GM21723 (cell line): ENCODE data around the gene AP5Z1.
"Not testable (repeated sequence)": the region's sequence is repeated elsewhere in the genome, so short reads cannot be mapped to it uniquely, and the experiment has no call there.

ENCODE experiments used
- ATAC-seq: cut with Tn5 transposase; IDR thresholded peaks from one replicate; pipeline ENCODE4 v1.9.1; 2021; ENCODE audit warnings: mild to moderate bottlenecking, moderate library complexity; ENCODE audit not compliant: unreplicated experiment

The AP5Z1 gene

DNA sequence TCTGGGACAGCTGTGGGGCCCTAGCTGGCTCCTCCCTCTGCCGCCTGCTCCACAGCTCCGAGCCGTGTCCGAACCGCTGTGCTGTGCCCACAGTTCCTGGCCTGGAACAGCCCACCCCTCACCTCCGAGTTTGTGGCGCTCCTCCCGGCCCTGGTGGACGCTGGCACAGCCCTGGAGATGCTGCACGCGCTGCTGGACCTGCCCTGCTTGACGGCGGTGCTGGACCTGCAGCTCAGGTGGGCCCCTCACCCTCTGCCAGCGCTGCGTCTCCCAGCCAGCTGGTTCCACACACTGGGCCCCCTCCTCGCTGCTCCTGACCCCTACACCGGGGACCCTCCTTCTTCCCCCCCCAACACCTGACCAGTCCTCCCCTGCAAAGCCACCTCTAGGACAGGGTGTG is 12.1 kb downstream of the AP5Z1 start:
- no peak for ATAC-seq

DNA sequence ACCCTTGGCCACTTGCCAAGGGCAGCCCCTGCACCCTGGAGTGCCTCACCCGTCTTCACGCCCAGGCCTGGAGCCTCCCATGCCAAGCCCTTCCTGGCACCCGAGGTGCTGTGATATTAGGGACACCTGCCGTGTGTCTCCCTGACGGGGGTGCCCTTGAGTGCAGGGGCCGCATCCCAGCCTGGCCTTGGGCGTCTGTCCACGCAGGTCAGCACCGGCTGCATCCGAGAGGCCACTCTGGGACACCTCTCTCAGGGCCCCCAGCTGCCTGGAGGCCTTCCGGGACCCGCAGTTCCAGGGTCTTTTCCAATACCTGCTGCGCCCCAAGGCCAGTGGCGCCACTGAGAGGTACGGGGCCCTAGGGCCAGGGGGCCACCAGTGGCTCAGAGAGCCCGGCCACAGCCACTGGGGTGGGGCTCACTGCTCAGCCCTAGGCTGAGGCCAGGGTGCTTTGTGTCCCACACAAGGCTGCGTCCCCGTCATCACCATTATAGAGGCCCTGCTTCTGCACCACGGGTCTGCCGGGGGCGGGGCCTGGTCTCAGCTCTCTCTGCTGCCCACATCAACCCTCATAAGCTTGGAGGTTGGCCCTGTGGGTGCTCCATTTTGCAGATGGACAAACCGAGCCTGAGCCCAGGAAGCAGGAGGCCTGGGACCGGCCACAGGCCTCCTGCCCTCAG is 12.7 kb downstream of the AP5Z1 start:
- no peak for ATAC-seq

DNA sequence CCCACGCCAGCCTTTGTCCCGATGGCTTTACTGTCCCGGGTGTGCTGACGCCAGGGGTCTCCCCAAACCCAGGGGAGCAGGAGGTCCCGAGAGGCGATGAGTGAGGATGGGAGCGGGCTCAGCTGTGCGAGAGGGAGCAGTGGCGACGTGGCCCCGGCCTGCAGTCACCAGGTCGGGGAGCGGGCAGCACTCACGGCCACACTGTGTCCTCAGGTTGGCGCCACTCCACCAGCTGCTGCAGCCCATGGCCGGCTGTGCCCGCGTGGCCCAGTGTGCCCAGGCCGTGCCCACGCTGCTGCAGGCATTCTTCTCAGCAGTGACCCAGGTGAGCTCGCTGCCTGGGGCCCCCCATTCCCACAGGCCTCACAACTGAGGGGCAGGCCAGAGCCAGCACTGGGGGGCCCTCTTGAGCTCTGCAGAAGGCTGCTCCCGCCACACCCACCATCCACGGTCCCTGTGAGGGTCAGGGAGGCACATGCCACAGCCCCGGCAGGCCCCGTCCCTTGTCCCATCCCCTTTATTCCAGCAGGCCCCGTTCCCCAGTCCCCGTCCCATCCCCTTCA is 13.3 kb downstream of the AP5Z1 start:
- ATAC-seq: no peak

DNA sequence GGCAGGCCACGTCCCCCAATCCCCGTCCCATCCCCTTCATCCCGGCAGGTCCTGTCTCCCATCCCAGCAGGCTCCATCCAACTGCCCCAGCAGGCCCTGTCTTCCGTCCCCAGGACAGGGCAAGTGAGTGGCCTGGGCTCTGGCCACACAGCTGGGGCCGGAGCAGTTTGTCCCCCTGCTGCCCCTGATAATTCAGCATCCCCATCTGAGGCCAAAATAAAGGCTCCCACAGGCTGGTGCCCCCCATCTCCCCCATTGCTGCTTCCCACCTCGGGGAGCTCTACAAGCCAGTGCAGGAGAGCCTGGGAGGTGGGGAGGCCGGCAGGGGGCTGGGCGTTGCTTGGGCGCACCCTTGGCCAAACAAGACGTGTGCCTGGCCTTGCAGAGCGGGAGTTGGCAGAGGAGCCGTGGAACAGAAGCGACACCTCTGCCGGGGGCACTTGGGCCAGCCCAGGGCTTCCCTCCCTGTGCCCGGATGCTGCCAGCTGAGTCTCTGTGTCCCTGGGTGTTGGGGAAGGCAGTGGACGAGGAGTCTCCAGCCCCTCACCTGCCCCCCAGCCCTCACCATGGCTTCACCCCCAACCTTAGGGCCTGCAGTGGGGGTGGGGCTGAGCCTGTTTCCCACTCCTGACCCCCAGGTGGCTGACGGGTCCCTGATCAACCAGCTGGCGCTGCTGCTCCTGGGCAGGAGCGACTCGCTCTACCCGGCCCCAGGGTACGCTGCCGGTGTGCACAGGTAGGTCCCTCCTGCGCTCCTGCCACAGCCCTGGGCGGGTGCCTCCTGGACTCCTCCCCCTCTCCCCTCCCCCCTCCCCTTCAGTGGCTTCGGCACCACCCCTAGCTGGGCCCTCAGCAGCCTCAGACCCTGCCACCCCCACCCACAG is 14.0 kb downstream of the AP5Z1 start:
- ATAC-seq: no peak

DNA sequence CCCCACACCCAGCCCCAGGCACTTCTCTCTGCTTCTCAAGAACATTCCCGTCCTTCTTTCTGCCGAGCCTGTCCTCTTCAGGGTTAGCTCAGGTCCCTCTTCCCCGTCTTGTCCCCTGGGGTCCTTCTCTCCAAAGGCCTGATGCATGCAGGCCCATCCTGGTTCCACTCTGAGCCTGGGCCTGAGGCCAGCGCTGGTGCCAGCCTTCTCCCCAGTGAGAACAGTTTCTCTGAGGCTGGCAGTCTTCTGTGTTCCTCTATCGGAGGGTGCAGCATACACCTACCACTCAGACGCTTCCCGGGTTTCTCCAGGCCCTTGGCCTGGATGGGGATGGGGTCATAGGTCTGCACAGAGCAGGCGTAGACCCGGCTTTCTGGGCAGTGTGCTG is 14.6 kb downstream of the AP5Z1 start:
- no peak for ATAC-seq

DNA sequence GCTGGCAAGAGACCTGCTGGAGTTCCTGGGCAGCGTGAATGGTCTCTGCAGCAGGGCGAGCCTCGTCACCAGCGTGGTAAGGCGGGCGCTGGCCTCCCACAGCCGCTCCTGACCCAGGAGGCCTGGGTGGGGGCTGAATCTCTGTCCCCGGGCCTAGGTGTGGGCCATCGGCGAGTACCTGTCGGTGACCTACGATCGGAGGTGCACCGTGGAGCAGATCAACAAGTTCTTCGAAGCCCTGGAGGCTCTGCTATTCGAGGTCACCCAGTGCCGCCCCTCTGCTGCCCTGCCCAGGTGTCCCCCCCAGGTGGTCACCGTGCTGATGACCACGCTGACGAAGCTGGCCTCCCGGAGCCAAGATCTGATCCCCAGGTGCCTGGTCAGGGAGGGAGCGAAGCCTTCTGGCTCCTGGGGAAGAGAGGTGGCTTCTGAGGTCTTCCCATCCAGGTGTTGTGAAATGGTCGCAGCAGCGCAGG is 15.1 kb downstream of the AP5Z1 start:
- ATAC-seq: no peak

DNA sequence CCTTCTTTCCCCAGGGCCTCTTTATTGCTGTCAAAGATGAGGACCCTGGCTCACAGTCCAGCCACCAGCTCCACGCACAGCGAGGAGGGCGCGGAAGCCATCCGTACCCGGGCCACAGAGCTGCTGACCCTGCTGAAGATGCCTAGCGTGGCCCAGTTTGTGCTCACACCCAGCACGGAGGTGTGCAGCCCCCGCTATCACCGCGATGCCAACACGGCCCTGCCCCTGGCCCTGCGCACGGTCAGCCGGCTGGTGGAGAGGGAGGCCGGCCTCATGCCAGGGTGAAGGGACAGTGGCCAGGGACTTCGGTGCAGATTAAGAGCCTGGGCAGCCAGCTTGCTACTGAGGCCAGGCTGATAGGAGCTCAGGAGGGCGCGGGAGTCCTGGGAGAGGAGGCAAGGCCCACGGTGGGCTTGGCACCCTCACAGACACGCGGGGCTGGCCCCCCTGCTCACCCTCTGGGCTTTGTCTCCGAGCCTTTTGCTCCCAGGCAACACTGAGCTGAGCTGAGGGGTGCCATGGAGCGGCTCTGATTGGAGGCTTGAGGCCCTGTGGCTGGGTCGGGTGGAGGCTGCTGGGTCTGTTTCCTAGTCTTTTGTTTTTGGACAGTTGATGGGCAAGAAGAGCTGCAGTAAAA is 15.8 kb downstream of the AP5Z1 start:
- ATAC-seq: no peak

DNA sequence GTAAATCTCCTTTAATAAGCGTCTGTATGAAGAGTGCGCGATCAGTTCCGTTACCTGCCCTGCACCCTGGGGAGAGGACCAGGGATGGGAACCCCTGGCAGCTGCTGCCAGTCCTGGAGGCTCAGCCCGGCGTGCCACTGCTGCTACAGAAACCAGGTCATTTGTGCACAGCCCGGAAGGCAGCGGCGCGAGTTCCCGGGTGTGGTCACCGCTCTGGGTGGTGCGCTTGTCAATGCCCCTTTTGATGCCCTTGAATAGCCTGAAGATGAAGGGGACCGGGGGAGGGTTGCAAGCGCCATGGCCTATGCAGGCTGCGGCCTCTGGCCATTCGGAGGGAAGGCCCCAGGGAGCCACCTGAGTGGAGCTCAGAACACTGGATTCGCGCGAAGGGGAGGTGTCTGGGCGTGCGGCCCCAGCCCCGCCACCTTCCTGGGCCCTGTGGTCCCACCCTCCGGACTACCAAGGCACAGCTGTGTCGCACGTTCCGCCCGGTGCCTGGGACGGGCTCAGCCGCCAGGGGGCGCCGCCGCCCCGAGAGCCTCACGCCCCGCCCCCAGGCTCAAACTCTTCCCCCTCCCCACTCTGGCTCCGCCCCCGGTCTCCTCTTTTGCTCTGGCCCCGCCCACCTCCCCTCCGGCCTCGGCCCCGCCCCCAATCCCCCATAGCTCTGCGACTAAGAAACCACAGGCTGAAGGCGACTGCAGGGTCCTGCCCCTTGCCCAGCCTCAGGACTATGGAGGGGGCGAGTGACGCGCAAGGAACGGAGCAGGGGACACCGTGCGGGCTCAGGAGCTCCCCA is 16.5 kb downstream of the AP5Z1 start:
- peak; percentile 45 for ATAC-seq

DNA sequence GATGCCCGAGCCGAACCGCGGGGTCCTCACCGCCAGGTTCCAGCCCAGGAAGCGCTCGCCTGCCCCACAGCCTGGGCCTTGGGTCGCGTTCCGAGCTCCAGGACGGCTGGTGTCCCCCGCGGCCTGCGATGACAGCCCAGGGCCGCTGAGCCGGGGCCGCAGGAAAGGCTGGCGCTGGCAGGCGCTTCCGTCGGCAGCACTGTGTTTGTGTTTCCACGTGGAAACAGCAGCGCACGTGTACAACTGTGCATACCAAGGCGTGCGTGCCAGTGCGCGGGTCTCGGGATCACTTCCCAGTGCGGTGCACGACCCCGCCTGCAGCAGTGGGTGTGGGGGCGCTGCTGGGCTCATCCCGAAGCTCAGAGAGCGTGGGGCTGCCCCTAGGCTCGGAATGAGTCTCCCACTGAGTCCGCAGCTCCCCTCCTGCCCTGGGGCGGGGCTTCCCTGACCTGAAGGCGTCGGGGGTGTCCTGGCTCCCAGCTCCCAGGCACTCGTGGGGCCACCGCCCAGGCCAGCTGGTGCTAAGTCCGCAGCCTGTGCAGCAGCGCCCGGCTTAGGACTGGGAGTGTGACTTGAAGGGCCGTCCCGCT is 17.2 kb downstream of the AP5Z1 start:
- no peak for ATAC-seq

DNA sequence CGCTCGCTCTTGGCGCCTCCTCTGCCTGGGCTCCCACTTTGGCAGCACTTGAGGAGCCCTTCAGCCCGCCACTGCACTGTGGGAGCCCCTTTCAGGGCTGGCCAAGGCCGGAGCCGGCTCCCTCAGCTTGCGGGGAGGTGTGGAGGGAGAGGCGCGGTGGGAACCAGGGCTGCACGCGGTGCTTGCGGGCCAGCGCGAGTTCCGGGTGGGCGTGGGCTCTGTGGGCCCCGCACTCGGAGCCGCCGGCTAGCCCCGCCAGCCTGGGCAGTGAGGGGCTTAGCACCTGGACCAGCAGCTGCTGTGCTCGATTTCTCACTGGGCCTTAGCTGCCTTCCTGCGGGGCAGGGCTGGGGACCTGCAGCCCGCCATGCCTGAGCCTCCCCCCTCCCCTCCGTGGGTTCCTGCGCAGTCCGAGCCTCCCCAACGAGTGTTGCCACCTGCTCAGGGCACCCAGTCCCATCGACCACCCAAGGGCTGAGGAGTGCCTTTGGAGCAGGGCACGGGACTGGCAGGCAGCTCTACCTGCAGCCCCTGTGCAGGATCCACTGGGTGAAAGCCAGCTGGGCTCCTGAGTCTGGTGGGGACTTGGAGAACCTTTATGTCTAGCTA is 18.1 kb downstream of the AP5Z1 start:
- not testable (repeated sequence) for ATAC-seq

DNA sequence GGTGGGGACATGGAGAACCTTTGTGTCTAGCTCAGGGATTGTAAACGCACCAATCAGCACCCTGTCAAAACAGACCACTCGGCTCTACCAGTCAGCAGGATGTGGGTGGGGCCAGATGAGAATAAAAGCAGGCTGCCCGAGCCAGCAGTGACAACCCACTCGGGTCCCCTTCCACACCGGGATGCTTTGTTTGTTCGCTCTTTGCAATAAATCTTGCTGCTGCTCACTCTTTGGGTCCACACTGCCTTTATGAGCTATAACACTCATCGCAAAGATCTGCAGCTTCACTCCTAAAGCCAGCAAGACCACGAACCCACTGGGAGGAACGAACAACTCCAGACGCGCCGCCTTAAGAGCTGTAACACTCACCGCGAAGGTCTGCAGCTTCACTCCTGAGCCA is 18.7 kb downstream of the AP5Z1 start:
- not testable (repeated sequence) for ATAC-seq

DNA sequence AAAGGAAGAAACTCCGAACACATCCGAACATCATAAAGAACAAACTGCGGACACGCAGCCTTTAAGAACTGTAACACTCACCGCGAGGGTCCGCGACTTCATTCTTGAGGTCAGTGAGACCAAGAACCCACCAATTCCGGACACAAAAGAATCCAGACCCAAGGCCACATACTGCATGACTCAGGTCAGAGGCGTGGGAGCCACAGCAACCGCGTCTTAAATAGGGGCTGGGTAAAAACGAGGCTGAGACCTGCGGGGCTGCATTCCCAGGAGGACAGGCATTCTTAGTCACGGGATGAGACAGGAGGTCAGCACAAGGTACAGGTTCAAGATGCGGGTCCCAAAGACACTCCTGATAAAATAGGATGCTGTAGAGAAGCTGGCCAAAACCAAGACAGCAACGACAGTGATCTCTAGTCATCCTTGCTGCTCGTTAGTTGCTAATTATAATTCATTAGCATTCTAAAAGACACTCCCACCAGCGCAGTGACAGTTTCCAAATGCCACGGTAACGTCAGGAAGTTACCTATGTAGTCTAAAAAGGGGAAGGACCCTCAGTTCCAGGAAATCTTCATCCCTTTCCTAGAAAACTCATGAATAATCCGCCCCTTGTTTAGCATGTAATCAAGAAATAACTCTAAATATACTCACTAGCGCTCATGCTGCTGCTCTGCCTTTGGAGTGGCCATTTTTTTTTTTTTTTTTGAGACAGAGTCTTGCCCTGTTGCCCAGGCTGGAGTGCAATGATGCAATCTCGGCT is 19.3 kb downstream of the AP5Z1 start:
- ATAC-seq: no peak

DNA sequence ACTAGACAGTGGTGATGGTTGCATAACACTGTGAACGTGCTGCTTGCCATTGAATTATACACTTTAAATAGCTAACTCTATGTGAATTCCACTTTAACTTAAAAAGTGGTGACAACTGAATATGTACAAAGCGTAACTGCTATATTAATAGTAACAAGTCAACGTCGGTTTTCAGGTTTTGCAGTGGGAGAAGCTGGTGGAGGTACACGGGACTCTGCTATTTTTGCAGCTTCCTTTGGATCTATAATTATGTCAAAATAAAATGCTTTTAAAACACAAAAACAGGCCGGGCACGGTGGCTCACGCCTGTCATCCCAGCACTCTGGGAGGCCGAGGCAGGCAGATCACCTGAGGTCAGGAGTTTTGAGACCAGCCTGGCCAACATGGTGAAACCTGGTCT is 21.0 kb downstream of the AP5Z1 start:
- ATAC-seq: no peak

DNA sequence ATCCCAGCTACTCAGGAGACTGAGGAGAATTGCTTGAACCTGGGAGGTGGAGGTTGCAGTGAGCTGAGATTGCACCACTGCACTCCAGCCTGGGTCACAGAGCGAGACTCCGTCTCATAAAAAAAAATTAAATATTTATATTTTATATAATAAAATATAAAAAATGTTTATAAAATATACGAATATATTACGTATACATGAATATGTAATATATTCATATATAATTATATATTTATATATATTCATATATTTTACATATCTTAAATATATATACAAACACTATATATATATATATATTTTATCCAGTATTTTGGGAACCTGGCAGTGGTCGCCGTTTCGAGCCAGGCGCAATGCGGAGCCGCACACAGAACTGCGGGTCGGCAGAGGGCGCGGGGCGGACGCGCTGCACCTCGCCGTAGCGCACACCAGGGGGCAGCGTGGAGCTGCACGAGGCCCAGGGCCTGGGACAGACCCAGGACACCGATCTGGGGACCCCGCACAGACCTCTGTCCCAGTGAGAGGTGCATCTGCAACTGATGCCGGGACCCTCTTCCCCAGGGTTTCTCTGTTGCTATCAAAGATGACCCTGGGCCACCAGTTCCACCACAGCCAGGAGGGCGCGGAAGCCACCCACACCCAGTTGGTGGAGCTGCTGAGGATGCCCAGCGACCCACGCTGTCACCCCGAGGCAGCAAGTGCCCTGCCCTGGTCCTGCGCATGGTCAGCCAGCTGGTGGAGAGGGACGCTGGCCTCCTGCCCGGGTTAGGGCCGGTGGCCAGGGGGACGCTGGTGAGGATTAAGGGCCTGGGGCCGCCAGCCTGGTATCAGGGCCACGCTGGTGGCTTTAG is 22.7 kb downstream of the AP5Z1 start:
- peak; percentile 68 for ATAC-seq

DNA sequence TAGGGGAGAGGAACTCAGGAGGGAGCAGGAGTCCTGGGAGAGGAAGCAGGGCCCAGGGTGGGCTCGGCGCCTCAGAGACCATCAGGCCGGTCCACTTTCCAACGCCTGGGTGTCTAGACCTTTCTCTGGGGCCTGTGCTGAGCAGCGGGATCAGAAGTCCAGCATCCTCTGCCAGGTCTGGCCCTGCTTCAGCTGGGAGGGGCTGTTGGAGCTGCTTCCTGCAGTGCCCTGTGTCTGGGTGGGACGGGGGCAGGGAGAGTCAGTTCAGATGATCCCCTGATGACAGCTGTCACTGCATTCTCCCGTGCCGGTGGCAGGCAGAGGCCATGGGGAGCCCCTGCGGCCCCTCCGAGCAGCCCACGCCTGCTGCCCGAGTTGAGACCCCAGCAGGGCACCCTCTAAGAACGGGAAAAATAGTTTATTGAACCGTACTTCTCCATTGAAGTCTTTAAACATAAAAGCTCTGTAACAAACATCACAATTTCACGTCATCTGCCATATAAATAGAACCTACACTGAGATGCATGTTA is 23.3 kb downstream of the AP5Z1 start:
- ATAC-seq: no peak

DNA sequence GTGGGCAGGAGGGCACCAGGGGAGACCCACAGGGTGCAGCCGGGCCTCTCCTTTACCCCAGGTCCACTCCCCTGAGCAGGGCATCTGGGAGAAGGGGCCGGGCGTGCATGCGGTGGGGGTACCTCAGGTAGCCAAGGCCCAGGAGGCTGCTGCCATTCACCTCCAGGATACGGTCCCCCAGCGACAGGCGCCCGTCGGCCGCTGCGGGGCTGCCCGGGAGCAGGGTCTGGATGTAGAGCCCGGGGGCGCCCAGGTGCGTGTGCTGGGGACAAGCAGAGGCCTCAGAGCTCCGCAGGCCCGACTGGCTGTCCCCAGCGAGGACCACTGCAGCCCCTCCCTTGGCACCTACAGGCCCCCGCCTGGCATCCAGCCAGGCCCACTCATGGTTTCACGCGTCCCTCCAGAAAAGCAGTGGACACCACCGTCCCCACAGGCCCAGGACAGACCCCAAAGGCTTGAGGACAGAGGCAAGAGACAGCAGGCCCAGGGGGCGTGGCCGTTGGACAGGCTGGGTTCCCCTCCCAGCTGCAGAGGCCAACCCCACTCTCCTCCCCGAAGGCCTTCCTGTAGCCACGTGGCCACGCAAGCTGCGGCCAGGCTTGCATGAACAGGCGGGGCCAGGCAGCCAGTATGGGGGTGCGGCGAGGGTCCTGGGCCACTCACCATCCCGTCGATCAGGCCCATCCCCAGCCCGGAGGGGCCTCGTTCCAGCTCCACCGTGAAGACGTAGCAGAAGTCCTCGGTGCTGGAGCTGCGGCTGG is 24.3 kb downstream of the AP5Z1 start:
- ATAC-seq: no peak

DNA sequence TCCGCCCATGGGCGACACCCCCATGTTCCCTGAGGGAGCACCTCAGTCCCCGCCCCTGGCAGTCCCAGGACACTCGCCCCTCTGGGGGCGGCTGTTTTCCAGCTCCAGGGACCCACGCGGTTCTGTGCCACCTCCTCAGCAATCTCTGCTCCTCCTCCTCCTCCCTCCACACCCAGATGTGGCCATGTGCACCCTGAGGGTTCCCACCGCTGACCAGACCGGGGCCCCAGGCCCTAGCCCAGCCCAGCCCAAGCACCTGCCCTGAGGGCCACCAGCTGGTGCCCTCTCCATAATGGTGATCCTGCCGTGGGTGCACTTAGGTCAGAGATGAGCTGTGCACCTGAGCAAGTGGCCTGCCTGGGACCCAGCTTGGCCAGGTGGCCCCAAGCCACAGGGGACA is 25.1 kb downstream of the AP5Z1 start:
- ATAC-seq: no peak
